HG03354 (cell line): ENCODE data around the gene PHF11.

Experiments
- ATAC-seq: cut with Tn5 transposase; IDR thresholded peaks from one replicate; pipeline ENCODE4 v1.9.1; 2021; ENCODE audit warnings: mild to moderate bottlenecking; ENCODE audit not compliant: unreplicated experiment, poor library complexity, severe bottlenecking

PHF11 gene

GRCh38 chr13:49495783-49496762 lies at the start of gene PHF11:
PHF11 (plus strand) TSS chr13:49495953; CDS start chr13:49496002, 49 bp downstream.
- ATAC-seq, result peak; percentile 86

- no peak for ATAC-seq
Observed at GRCh38 chr13:49446473-49446872, 49.3 kb upstream of the PHF11 start.

DNA sequence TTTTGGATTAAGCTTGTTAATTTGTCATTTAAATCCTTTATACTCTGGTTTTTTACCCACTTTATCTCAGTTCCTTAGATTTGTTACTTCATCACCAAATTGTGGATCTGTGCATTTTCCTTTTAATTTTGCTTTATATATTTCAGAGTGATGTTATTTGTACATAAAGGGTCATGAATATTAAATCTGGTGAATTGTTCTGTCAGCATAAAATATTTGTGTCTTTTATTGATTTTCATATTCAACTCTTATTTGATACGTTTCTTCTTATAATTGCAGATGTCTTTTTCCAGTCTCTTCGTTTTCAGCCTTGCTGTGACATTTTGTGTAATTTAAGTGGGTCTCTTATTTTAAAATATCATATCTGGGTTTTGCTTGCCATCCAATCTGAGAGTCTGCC lies 47.0 kb upstream of the PHF11 start:
- ATAC-seq, result no peak

- no peak for ATAC-seq
Observed at GRCh38 chr13:49450105-49450819, 45.5 kb upstream of the PHF11 start.

GRCh38 chr13:49452725-49453457 lies 42.9 kb upstream of the PHF11 start:
- ATAC-seq, result no peak

- ATAC-seq, result no peak
Observed at GRCh38 chr13:49453465-49453864, 42.3 kb upstream of the PHF11 start.

DNA sequence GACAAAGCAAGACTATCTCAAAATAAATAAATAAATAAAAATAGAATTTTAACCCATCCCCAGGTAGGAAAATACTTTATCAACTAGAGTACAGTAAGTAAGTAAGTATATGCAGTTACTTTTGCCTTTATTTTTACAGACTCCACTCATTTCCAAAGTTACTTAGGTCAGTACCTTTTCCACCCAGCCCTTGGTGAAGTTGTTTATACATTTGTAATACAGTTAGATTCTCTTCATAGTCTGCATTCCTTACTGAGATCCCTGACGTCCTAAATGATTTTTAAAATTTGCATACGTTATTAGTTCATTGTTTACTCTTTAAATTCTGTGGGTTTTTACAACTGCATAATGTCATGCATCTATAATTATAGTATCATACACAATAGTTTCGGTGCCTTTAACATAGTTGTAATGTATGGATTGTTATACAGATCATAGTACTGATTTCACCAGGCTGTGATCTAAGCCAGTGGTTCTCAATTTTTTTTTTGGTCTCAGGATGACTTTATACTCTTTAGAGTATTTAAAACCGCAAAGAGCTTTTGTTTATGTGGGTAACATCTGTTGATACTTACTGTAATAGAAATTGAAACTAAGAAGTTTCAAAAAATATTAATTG lies 41.3 kb upstream of the PHF11 start:
- ATAC-seq, result peak; percentile 96

DNA sequence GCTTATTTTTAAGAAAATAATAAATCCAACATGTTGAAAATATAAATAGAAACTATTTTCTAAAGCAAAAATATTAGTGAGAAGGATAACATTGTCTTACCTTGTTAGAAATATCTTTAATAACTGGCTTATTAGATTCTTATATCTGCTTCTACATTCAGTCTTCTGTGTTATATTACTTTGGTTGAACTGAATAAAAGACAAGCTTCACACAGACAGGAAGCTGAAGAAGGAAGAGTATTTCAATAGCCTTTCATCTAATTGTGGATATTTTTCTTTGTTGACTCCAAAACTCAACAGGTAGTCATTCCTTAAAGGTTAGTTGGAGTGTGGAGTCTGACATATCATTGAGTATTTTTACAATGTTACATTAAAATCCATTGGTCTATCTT lies 40.8 kb upstream of the PHF11 start:
- ATAC-seq, result peak; percentile 45

DNA sequence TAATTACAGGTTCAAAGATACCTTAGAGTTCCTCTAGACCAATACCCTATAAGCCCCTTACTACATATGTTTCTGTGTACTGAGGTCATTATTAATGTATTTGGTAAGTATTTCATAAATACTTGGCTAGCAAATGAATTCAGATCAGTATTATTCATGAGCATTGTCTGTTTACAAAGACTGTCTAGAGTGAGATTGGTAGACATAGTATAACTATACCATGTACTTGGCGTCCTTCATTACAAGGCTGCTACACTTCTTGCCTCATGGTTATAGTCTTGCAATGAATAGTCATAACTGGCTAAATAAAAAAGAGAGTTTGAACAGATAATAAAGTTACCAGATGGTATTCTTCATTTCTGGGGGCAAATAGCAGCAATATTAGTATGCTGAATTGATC lies 39.6 kb upstream of the PHF11 start:
- ATAC-seq, result no peak

- no peak for ATAC-seq
Observed at GRCh38 chr13:49457221-49457620, 38.5 kb upstream of the PHF11 start.

GRCh38 chr13:49459580-49459979 lies 36.2 kb upstream of the PHF11 start:
- ATAC-seq, result no peak

GRCh38 chr13:49464085-49464484 lies 31.7 kb upstream of the PHF11 start:
- no peak for ATAC-seq

GRCh38 chr13:49464621-49465325 lies 31.0 kb upstream of the PHF11 start:
- ATAC-seq, result no peak

DNA sequence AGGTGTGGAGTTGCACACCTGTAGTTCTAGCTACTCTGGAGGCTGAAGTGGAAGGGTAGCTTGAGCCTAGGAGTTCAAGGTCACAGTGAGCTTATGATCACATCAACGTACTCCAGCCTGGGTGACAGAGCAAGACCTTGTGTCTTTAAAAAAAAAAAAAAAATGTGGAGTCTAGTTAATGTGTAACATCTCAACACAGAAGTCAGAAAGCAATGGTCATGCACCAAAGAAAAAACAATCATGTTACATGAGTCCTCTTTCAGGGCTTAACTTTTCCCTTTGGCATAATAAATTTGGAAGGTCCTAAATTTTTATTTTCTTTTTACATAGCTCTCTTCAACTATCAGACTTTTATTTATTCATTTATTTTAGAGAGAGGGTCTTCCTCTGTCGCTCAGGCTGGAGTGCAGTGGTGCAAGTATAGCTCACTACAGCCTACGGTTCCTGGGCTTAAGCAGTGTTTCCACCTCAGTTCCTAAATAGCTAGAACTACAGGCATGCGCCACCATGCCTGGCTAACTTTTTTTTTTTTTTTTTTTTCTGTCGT lies 29.4 kb upstream of the PHF11 start:
- ATAC-seq, result no peak

- ATAC-seq, result no peak
Observed at GRCh38 chr13:49472186-49472585, 23.6 kb upstream of the PHF11 start.

GRCh38 chr13:49476529-49476928 lies 19.2 kb upstream of the PHF11 start:
- ATAC-seq, result no peak

DNA sequence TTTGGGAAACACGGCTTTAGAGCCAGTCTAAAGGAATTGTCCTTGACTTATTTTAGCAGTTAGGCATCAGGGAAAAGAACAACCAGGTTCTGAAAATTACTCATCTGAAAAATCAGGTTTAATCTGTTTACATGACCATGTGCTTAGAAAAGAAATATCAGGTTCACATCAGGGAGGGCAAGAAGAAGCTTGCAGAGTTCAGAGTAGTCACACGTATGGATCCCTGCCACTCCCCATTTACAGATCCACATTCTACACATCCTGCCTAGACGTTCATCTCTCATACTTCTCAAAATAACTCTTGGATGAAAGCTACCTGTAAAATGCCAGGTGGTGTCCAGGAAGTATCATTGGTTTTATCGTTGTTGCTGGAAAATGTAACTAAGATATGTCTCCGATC lies 14.0 kb upstream of the PHF11 start:
- no peak for ATAC-seq

DNA sequence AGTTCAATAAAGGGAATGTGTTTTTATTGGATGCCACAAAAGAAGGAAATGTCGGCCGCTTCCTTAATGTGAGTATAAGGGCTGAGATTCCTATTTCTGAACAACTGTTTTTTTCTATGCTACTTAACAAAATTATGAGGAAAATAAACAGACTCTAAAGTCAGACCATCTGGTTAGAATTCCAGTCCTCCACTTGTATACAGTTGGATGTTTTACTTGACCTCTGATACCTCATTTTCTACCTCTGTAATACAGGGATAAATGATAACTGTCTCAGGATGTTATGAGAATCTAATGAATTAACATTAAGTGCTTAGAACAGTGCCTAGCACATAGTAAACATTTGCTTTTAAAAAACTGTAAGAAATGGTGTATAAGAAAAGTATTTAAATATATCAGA lies 7.2 kb upstream of the PHF11 start:
- no peak for ATAC-seq

DNA sequence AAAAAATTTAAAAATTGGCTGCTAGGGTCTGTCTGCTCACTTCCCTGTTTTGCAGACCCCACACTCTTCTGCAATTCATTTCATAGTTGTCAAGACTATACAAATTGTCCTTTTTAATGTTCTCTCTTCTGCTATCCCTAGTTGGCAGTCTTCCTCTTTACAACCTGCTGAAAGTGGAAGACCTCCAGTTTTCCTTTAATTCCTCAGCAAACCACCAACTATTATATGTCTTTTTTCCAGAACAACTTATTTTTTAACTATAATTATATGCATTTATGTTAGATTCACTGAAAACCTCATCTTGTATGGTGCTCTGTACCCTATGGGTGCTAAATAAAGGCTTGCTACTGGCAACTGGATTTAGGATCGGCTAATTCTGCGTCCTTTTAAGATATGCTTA lies 1.1 kb upstream of the PHF11 start:
- ATAC-seq, result no peak
